ENCODE measurements around the gene ANTKMT.

ANTKMT gene

GRCh38 chr16:715477-716199 lies 5.3 kb upstream of the ANTKMT start:
- H3K4me1 ChIP-seq (ENCODE audit: low read length): peaks cover 10% of the 10 kb centered on the region; the same call in 1 of the 2 replicates
- H3K9me3 ChIP-seq (ENCODE audit: insufficient read depth, low read length): no peaks in the 10 kb centered on the region
- peaks cover 4% of the 10 kb centered on the region; the same call in 1 of the 2 replicates for H3K27me3 ChIP-seq (ENCODE audit: low read depth, low read length)
- TF ChIP-seq CTCF (IDR thresholded peaks at IDR 0.05; ENCODE audit: low read depth, low read length): no peak
- TF ChIP-seq EZH2phosphoT487 (IDR thresholded peaks at IDR 0.05; ENCODE audit: low read depth): no peak
- no peak overlapping the region for H3K4me3 ChIP-seq (ENCODE audit: low read length)
- no peaks in the 10 kb centered on the region for H3K79me2 ChIP-seq (ENCODE audit: low read length)
- H3K9ac ChIP-seq (ENCODE audit: low read length): no peak overlapping the region
- H3K27ac ChIP-seq (ENCODE audit: low read length): no peak overlapping the region
- H3K4me2 ChIP-seq (ENCODE audit: low read length): no peak overlapping the region
- no peak overlapping the region for H2AFZ ChIP-seq (ENCODE audit: low read depth, low read length)
- H3K36me3 ChIP-seq (replicated peaks; ENCODE audit: low read depth, low read length): no peaks in the 10 kb centered on the region
- no peaks in the 10 kb centered on the region for H4K20me1 ChIP-seq (ENCODE audit: insufficient read depth, low read length)

- no peak overlapping the region for H3K4me2 ChIP-seq (ENCODE audit: low read length)
- H2AFZ ChIP-seq (ENCODE audit: low read depth, low read length): no peak overlapping the region
- no peak overlapping the region for H3K4me3 ChIP-seq (ENCODE audit: low read length)
- no peaks in the 10 kb centered on the region for H4K20me1 ChIP-seq (ENCODE audit: insufficient read depth, low read length)
- peaks cover 10% of the 10 kb centered on the region; the same call in 1 of the 2 replicates for H3K4me1 ChIP-seq (ENCODE audit: low read length)
- no peaks in the 10 kb centered on the region for H3K36me3 ChIP-seq (replicated peaks; ENCODE audit: low read depth, low read length)
- no peaks in the 10 kb centered on the region for H3K9me3 ChIP-seq (ENCODE audit: insufficient read depth, low read length)
- no peak overlapping the region for H3K9ac ChIP-seq (ENCODE audit: low read length)
- H3K27me3 ChIP-seq (ENCODE audit: low read depth, low read length): no peaks in the 10 kb centered on the region; the same call in 1 of the 2 replicates
- TF ChIP-seq EZH2phosphoT487 (IDR thresholded peaks at IDR 0.05; ENCODE audit: low read depth) (no peak), CTCF (IDR thresholded peaks at IDR 0.05; ENCODE audit: low read depth, low read length) (no peak)
- H3K79me2 ChIP-seq (ENCODE audit: low read length): no peaks in the 10 kb centered on the region
- no peak overlapping the region for H3K27ac ChIP-seq (ENCODE audit: low read length)
Measured at GRCh38 chr16:716200-716568, 4.8 kb upstream of the ANTKMT start.

GRCh38 chr16:716768-717325 lies 4.1 kb upstream of the ANTKMT start:
- Histone ChIP-seq H3K4me3 (ENCODE audit: low read length) (no peak overlapping the region), H3K79me2 (ENCODE audit: low read length) (peaks cover 3% of the 10 kb centered on the region; the same call in 1 of the 2 replicates), H3K9ac (ENCODE audit: low read length) (no peak overlapping the region), H3K4me1 (ENCODE audit: low read length) (peaks cover 14% of the 10 kb centered on the region), H4K20me1 (ENCODE audit: insufficient read depth, low read length) (peaks cover 4% of the 10 kb centered on the region; the same call in 1 of the 2 replicates), H3K27ac (ENCODE audit: low read length) (no peak overlapping the region), H3K4me2 (ENCODE audit: low read length) (no peak overlapping the region), H3K27me3 (ENCODE audit: low read depth, low read length) (no peaks in the 10 kb centered on the region; the same call in 1 of the 2 replicates), H2AFZ (ENCODE audit: low read depth, low read length) (no peak overlapping the region), H3K9me3 (ENCODE audit: insufficient read depth, low read length) (no peaks in the 10 kb centered on the region), H3K36me3 (replicated peaks; ENCODE audit: low read depth, low read length) (no peaks in the 10 kb centered on the region)
- TF ChIP-seq CTCF (IDR thresholded peaks at IDR 0.05; ENCODE audit: low read depth, low read length) (no peak), EZH2phosphoT487 (IDR thresholded peaks at IDR 0.05; ENCODE audit: low read depth) (no peak)

- Histone ChIP-seq H3K4me3 (ENCODE audit: low read length) (no peak overlapping the region), H4K20me1 (ENCODE audit: insufficient read depth, low read length) (peaks cover 4% of the 10 kb centered on the region; the same call in 1 of the 2 replicates), H3K9ac (ENCODE audit: low read length) (no peak overlapping the region), H2AFZ (ENCODE audit: low read depth, low read length) (no peak overlapping the region), H3K79me2 (ENCODE audit: low read length) (peaks cover 5% of the 10 kb centered on the region; the same call in 1 of the 2 replicates), H3K4me1 (ENCODE audit: low read length) (peaks cover 17% of the 10 kb centered on the region), H3K9me3 (ENCODE audit: insufficient read depth, low read length) (no peaks in the 10 kb centered on the region), H3K36me3 (replicated peaks; ENCODE audit: low read depth, low read length) (no peaks in the 10 kb centered on the region), H3K27me3 (ENCODE audit: low read depth, low read length) (no peaks in the 10 kb centered on the region; the same call in 1 of the 2 replicates), H3K27ac (ENCODE audit: low read length) (no peak overlapping the region), H3K4me2 (ENCODE audit: low read length) (no peak overlapping the region)
- TF ChIP-seq EZH2phosphoT487 (IDR thresholded peaks at IDR 0.05; ENCODE audit: low read depth) (no peak), CTCF (IDR thresholded peaks at IDR 0.05; ENCODE audit: low read depth, low read length) (no peak)
Measured at GRCh38 chr16:717450-718245, 3.3 kb upstream of the ANTKMT start.

Measured in OCI-LY3 (cell line).